Transverse colon (tissue), 4 donors: Measurements from ENCODE around the gene HOXD3. TPM values are rescaled to one million over a fixed set of nuclear protein-coding genes. Genes with fewer than 3 reads are reported as not detected.

Experiments used
- DNase-seq: peaks from one replicate; pipeline ENCODE4 v3.0.0-alpha.2; 2019
- H3K27ac ChIP-seq, 4 donors: fragments of 200-600 bp; sonication (generic); 2 replicates each; pipeline ENCODE4 v1.5.1; 2016 to 2018; ENCODE audit warnings: inconsistent platforms in 4 of 4
- H3K27me3 ChIP-seq: fragments of 200-600 bp; sonication (generic); 2 replicates; pipeline ENCODE4 v1.5.1; 2017; ENCODE audit warnings: inconsistent platforms
- H3K36me3 ChIP-seq, 4 donors: fragments of 200-600 bp; sonication (generic); 2 replicates each; pipeline ENCODE4 v1.5.1; 2017 to 2019; ENCODE audit warnings: inconsistent platforms in 4 of 4
- H3K4me1 ChIP-seq, 4 donors: fragments of 200-600 bp; sonication (generic); 2 replicates each; pipeline ENCODE4 v1.5.1; 2017 to 2020; ENCODE audit warnings: inconsistent platforms in 4 of 4
- H3K4me3 ChIP-seq, 4 donors: fragments of 200-600 bp; sonication (generic); 1 replicate in 1 of 4; 2 replicates in 3 of 4; pipeline versions ENCODE4 v1.5.1 to v1.6.1; 2017 to 2019; ENCODE audit warnings: inconsistent platforms in 4 of 4
- H3K9me3 ChIP-seq, 2 donors: fragments of 200-600 bp; sonication (generic); 2 replicates each; pipeline ENCODE4 v1.5.1; 2017 to 2019; ENCODE audit warnings: inconsistent platforms in 2 of 2
- EP300 ChIP-seq: sonication (generic); formaldehyde crosslinking; IDR thresholded peaks from one replicate; pipeline ENCODE4 v1.6.1; 2017; ENCODE audit warnings: antibody characterized with exemption, low read depth
- POLR2A ChIP-seq: fragments of 450-650 bp; IDR thresholded peaks from one replicate; pipeline ENCODE4 v1.6.1; 2016; ENCODE audit warnings: antibody characterized with exemption, mild to moderate bottlenecking, moderate library complexity
- POLR2AphosphoS5 ChIP-seq, 3 donors: sonication (generic); formaldehyde crosslinking; IDR thresholded peaks; one replicate each; pipeline ENCODE4 v1.6.1; 2016; ENCODE audit warnings: antibody characterized with exemption in 3 of 3
- WGBS, 2 donors: methylation state at CpG; one replicate each; pipeline ENCODE4 v1.1.5; 2018; ENCODE audit warnings: low coverage in 1 of 2; 5-methylcytosine and 5-hydroxymethylcytosine counted together
- in situ Hi-C, 4 donors: fragments of 200-750 bp; cut with MboI; loops; one replicate each; pipeline versions ENCODE4 v1.15.0 to v1.15.1; 2017; ENCODE audit warnings: low sequenced_read_pairs in 3 of 4, low pct_ligation_motif_present in 1 of 4, low pct_unique_long_range_greater_than_20kb in 1 of 4
- intact Hi-C: fragments of 100-400 bp; cut with DNase I; formaldehyde crosslinking; loops from one replicate; pipeline ENCODE4 v1.15.1; 2023; ENCODE audit warnings: low total_unique reads
- total RNA-seq, 4 donors: library from RNA; depleted of rRNA; stranded (reverse); fragments of >200 nt; gene quantifications; one replicate each; pipeline ENCODE4 v1.1.0, GENCODE V29; 2016
- TF ChIP-seq, protein P1 (sequence below), 5 experiments: fragments of 200-600 bp in 3 of 5; fragments of 450-650 bp in 2 of 5; sonication (generic) in 3 of 5; IDR thresholded peaks; 1 replicate in 2 of 5; 2 replicates in 3 of 5; pipeline ENCODE4 v1.5.1; 2016 to 2017; ENCODE audit warnings: antibody characterized with exemption in 5 of 5, inconsistent platforms in 3 of 5, mild to moderate bottlenecking in 2 of 5, moderate library complexity in 1 of 5

HOXD3 gene
- total RNA-seq, 4 donors from 2014 or later = 2.0 to 15.7 (median 7.6) TPM; not detected in 1

DNA sequence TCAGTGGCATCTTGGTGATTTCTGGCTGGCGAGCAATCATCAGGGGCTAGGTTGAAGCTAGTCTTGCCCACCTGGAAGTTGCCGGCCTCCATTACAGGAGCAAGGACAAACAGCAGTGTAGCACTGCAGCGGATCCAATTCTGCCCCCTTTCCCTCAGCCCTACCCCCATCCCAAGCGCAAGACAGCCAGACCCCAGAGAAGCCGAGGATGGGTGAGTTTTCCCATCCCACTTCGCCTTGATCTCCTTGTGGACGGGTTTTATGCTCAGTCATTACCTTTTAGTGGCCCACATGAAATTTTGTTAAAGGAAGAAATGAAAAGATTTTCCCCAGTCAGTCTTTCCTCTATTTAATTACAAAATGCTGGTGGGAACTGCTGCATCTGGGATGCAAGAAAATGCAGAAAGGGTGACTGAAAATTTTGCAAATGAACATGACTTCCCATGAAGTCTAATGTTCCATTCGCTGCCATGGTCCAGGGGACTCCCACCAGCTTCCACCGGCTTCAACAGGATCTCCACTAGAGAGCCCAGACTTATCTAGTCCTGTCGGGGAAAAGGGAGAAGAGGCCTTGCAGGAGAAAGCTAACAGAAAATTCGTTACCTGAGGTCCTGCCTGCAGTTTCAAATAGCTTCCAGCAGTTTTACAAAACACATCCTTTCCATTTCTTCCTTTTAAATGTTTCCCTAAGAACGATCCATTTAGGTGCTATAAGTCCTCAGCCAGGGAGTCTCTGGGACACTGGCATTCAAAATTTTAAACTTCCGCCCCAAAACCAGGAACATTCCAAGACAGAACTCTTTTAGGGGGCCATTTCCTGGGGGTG lies 36.5 kb upstream of the HOXD3 start:
- H3K4me3 ChIP-seq = no peak overlapping the region
- H3K4me1 ChIP-seq = peaks cover 0 to 27% (median 18%) of the 10 kb centered on the region in 4 donors
- WGBS, 2 donors = 41 to 46% methylated on average over 6 to 13 of the region's 13 CpGs
- H3K9me3 ChIP-seq = no peaks in the 10 kb centered on the region
- peaks cover 100% of the 10 kb centered on the region for H3K27me3 ChIP-seq
- no peak for DNase-seq
- TF ChIP-seq POLR2A (no peak), EP300 (no peak), POLR2AphosphoS5 (IDR thresholded peaks at IDR 0.05) (no peak)
- TF ChIP-seq, protein P1, sequence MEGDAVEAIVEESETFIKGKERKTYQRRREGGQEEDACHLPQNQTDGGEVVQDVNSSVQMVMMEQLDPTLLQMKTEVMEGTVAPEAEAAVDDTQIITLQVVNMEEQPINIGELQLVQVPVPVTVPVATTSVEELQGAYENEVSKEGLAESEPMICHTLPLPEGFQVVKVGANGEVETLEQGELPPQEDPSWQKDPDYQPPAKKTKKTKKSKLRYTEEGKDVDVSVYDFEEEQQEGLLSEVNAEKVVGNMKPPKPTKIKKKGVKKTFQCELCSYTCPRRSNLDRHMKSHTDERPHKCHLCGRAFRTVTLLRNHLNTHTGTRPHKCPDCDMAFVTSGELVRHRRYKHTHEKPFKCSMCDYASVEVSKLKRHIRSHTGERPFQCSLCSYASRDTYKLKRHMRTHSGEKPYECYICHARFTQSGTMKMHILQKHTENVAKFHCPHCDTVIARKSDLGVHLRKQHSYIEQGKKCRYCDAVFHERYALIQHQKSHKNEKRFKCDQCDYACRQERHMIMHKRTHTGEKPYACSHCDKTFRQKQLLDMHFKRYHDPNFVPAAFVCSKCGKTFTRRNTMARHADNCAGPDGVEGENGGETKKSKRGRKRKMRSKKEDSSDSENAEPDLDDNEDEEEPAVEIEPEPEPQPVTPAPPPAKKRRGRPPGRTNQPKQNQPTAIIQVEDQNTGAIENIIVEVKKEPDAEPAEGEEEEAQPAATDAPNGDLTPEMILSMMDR (IDR thresholded peaks at IDR 0.05) = no peak
- intact Hi-C loops (no loop called here), in situ Hi-C loops (loop anchor here (10.0 to 25.0 kb wide), 5 partner anchors 334 to 1034 kb away; no protein-coding TSS in a partner anchor)
- H3K36me3 ChIP-seq = no peaks in the 10 kb centered on the region
- peak overlapping the region in 2 of 4 donors; percentile 84 to 88 for H3K27ac ChIP-seq

GRCh38 chr2:176121190-176122051 lies 35.7 kb upstream of the HOXD3 start:
- Histone ChIP-seq H3K4me3 (peak overlapping the region in 3 of 4 donors; percentile 55 to 72 (median 55)), H3K4me1 (peaks cover 0 to 22% (median 16%) of the 10 kb centered on the region in 4 donors)

GRCh38 chr2:176122052-176122682 lies 34.9 kb upstream of the HOXD3 start:
- in situ Hi-C loops = loop anchor here (10.0 to 25.0 kb wide), 5 partner anchors 333 to 1033 kb away; no protein-coding TSS in a partner anchor
- no peaks in the 10 kb centered on the region for H3K9me3 ChIP-seq
- peaks cover 0 to 24% (median 16%) of the 10 kb centered on the region in 4 donors for H3K4me1 ChIP-seq
- H3K36me3 ChIP-seq = no peaks in the 10 kb centered on the region
- H3K4me3 ChIP-seq = peak overlapping the region; percentile 38 to 72 (median 55)
- no peak for TF ChIP-seq POLR2AphosphoS5 (IDR thresholded peaks at IDR 0.05)
- intact Hi-C loops = no loop called here
- DNase-seq = no peak
- 9% methylated on average over 46 of the region's 47 CpGs; no CpG with 5 or more reads in 1 of the 2 donors for WGBS, 2 donors
- H3K27me3 ChIP-seq = peaks cover 97% of the 10 kb centered on the region
- H3K27ac ChIP-seq = peak overlapping the region; percentile 78 to 88 (median 86)

More at GRCh38 chr2:176121190-176122051, 35.7 kb upstream of the HOXD3 start:
- in situ Hi-C loops (loop anchor here (10.0 to 25.0 kb wide), 5 partner anchors 333 to 1033 kb away; no protein-coding TSS in a partner anchor), intact Hi-C loops (no loop called here)
- Histone ChIP-seq H3K36me3 (no peaks in the 10 kb centered on the region), H3K9me3 (no peaks in the 10 kb centered on the region), H3K27me3 (peaks cover 99% of the 10 kb centered on the region), H3K27ac (peak overlapping the region; percentile 78 to 88 (median 86))
- WGBS, 2 donors = 31 to 54% methylated on average over 7 to 37 of the region's 53 CpGs
- TF ChIP-seq POLR2AphosphoS5 (IDR thresholded peaks at IDR 0.05) (no peak), POLR2A (no peak), EP300 (no peak)
- TF ChIP-seq, protein P1 (IDR thresholded peaks at IDR 0.05) = no peak
- no peak for DNase-seq

DNA sequence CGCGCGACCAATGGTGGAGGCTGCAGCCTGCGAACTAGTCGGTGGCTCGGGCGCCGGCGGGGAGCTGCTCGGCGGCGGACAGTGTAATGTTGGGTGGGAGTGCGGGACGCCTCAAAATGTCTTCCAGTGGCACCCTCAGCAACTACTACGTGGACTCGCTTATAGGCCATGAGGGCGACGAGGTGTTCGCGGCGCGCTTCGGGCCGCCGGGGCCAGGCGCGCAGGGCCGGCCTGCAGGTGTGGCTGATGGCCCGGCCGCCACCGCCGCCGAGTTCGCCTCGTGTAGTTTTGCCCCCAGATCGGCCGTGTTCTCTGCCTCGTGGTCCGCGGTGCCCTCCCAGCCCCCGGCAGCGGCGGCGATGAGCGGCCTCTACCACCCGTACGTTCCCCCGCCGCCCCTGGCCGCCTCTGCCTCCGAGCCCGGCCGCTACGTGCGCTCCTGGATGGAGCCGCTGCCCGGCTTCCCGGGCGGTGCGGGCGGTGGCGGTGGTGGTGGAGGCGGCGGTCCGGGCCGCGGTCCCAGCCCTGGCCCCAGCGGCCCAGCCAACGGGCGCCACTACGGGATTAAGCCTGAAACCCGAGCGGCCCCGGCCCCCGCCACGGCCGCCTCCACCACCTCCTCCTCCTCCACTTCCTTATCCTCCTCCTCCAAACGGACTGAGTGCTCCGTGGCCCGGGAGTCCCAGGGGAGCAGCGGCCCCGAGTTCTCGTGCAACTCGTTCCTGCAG lies 34.3 kb upstream of the HOXD3 start, which contains the start of gene HOXD9:
Gene HOXD9, plus strand, starts transcription at position 37 of the 728 bp plus-strand sequence. Its CDS starts 50 bp downstream, at position 87.
- intact Hi-C loops = no loop called here
- H3K27ac ChIP-seq = peak within 1 kb of the TSS; percentile 78 to 88 (median 86)
- 6% methylated on average over 32 of the region's 84 CpGs; no CpG with 5 or more reads in 1 of the 2 donors for WGBS, 2 donors

More for the DNA sequence above, 34.3 kb upstream of the HOXD3 start, which contains the start of gene HOXD9:
- no peaks in the 10 kb centered on the region for H3K36me3 ChIP-seq
- TF ChIP-seq, protein P1 (IDR thresholded peaks at IDR 0.05) = no peak
- TF ChIP-seq EP300 (no peak), POLR2AphosphoS5 (IDR thresholded peaks at IDR 0.05) (peak; percentile 50 to 71 (median 66)), POLR2A (peak; percentile 44)
- H3K9me3 ChIP-seq = no peaks in the 10 kb centered on the region
- in situ Hi-C loops = loop anchor here (10.0 to 25.0 kb wide), 5 partner anchors 332 to 1032 kb away; no protein-coding TSS in a partner anchor
- DNase-seq = peak; percentile 74
- H3K27me3 ChIP-seq = peaks cover 96% of the 10 kb centered on the region
- peak within 1 kb of the TSS; percentile 38 to 72 (median 55) for H3K4me3 ChIP-seq
- peaks cover under 1 to 27% (median 17%) of the 10 kb centered on the region in 4 donors for H3K4me1 ChIP-seq
